ENCODE results near the gene RPL18. TPM values are rescaled to one million over a fixed set of nuclear protein-coding genes. Genes with fewer than 3 reads are reported as not detected.

Gene RPL18
- total RNA-seq, 1 experiment from 2014 or later = 1,339 TPM

- Mint-ChIP-seq H3K27me3 (ENCODE audit: unreplicated experiment) (no peaks in the 10 kb centered on the region), H3K4me1 (ENCODE audit: low read depth, unreplicated experiment) (peaks cover 54% of the 10 kb centered on the region), H3K9me3 (ENCODE audit: low read depth, unreplicated experiment) (no peaks in the 10 kb centered on the region), H3K4me3 (ENCODE audit: low read depth, unreplicated experiment) (peak overlapping the region; percentile 94), H3K27ac (ENCODE audit: unreplicated experiment) (peak overlapping the region; percentile 100), H3K36me3 (ENCODE audit: insufficient read depth, unreplicated experiment) (peaks cover 69% of the 10 kb centered on the region)
- peak; percentile 17 for TF ChIP-seq CTCF (IDR thresholded peaks at IDR 0.05; ENCODE audit: unreplicated experiment)
- intact Hi-C loops (cut with micrococcal nuclease; ENCODE audit: unreplicated experiment) = no loop called here
- BruUV-seq (replicated peaks) = no TSS peak
- DNase-seq = no peak
- CTCF ChIA-PET = interaction anchor here (0.6 to 1.5 kb wide), 3 partner anchors 9 to 28 kb away, joined by 4 read pairs; no protein-coding TSS in a partner anchor
Observed at GRCh38 chr19:48617146-48617937, 1.6 kb downstream of the RPL18 start.

GRCh38 chr19:48616491-48617056 lies 2.4 kb downstream of the RPL18 start:
- Mint-ChIP-seq H3K4me3 (ENCODE audit: low read depth, unreplicated experiment) (peak overlapping the region; percentile 94), H3K27me3 (ENCODE audit: unreplicated experiment) (no peaks in the 10 kb centered on the region), H3K36me3 (ENCODE audit: insufficient read depth, unreplicated experiment) (peaks cover 69% of the 10 kb centered on the region), H3K9me3 (ENCODE audit: low read depth, unreplicated experiment) (no peaks in the 10 kb centered on the region), H3K27ac (ENCODE audit: unreplicated experiment) (peak overlapping the region; percentile 100), H3K4me1 (ENCODE audit: low read depth, unreplicated experiment) (peaks cover 54% of the 10 kb centered on the region)
- BruUV-seq (replicated peaks) = no TSS peak
- no peak for TF ChIP-seq CTCF (IDR thresholded peaks at IDR 0.05; ENCODE audit: unreplicated experiment)
- intact Hi-C loops (cut with micrococcal nuclease; ENCODE audit: unreplicated experiment) = no loop called here
- DNase-seq = no peak
- CTCF ChIA-PET = interaction anchor here (0.6 to 1.5 kb wide), 2 partner anchors 8 to 23 kb away, joined by 4 read pairs; no protein-coding TSS in a partner anchor

- Mint-ChIP-seq H3K27me3 (ENCODE audit: unreplicated experiment) (no peaks in the 10 kb centered on the region), H3K4me1 (ENCODE audit: low read depth, unreplicated experiment) (peaks cover 54% of the 10 kb centered on the region), H3K4me3 (ENCODE audit: low read depth, unreplicated experiment) (peak overlapping the region; percentile 94), H3K36me3 (ENCODE audit: insufficient read depth, unreplicated experiment) (peaks cover 69% of the 10 kb centered on the region), H3K27ac (ENCODE audit: unreplicated experiment) (peak overlapping the region; percentile 100), H3K9me3 (ENCODE audit: low read depth, unreplicated experiment) (no peaks in the 10 kb centered on the region)
- BruUV-seq (replicated peaks) = no TSS peak
- CTCF ChIA-PET = no interaction called here
- no peak for TF ChIP-seq CTCF (IDR thresholded peaks at IDR 0.05; ENCODE audit: unreplicated experiment)
- intact Hi-C loops (cut with micrococcal nuclease; ENCODE audit: unreplicated experiment) = no loop called here
- no peak for DNase-seq
Observed at GRCh38 chr19:48616041-48616436, 2.9 kb downstream of the RPL18 start.

- Mint-ChIP-seq H3K27ac (ENCODE audit: unreplicated experiment) (peak overlapping the region; percentile 100), H3K4me3 (ENCODE audit: low read depth, unreplicated experiment) (peak overlapping the region; percentile 94), H3K9me3 (ENCODE audit: low read depth, unreplicated experiment) (no peaks in the 10 kb centered on the region), H3K36me3 (ENCODE audit: insufficient read depth, unreplicated experiment) (peaks cover 73% of the 10 kb centered on the region), H3K4me1 (ENCODE audit: low read depth, unreplicated experiment) (peaks cover 54% of the 10 kb centered on the region), H3K27me3 (ENCODE audit: unreplicated experiment) (no peaks in the 10 kb centered on the region)
- CTCF ChIA-PET = interaction anchor here (0.7 kb wide), 1 partner anchor 109 kb away, joined by 4 read pairs; no protein-coding TSS in a partner anchor
- no peak for DNase-seq
- BruUV-seq (replicated peaks) = no TSS peak
- TF ChIP-seq CTCF (IDR thresholded peaks at IDR 0.05; ENCODE audit: unreplicated experiment) = no peak
- intact Hi-C loops (cut with micrococcal nuclease; ENCODE audit: unreplicated experiment) = no loop called here
Observed at GRCh38 chr19:48615231-48616040, 3.5 kb downstream of the RPL18 start.

Data from Calu3 (cell line).